HCT116 (cell line): ENCODE data around the gene MUC16. TPM values are rescaled to one million over a fixed set of nuclear protein-coding genes. Genes with fewer than 3 reads are reported as not detected.
A peak's percentile ranks its signal among the peaks of the same experiment; 100 is the strongest.

Experiments
- ATAC-seq: fragments of 200-7000 bp; cut with Tn5 transposase; 2 replicates; pipeline ENCODE4 v1.9.1; 2020; ENCODE audit warnings: mild to moderate bottlenecking, moderate library complexity
- BruUV-seq: library from RNA; stranded (reverse); fragments of 400-500 nt; replicated peaks from 2 replicates; lab custom pipeline; 2021; lab: Mats Ljungman, UMichigan
- CTCF ChIA-PET: fragments of 300-600 bp; sonication (Branson Sonifier 250); formaldehyde crosslinking; loops from one replicate; lab custom pipeline; 2021; ENCODE audit warnings: antibody characterized with exemption; lab: Charles Lee
- POLR2A ChIA-PET: fragments of 300-600, 350-600 bp; sonication (Branson Sonifier 250); formaldehyde crosslinking; loops from one replicate; lab custom pipeline; 2021; ENCODE audit warnings: antibody characterized with exemption; lab: Charles Lee
- RAD21 ChIA-PET, 2 experiments: fragments of 300-600 bp; sonication (Branson Sonifier 250); formaldehyde crosslinking; loops; one replicate each; lab custom pipeline; 2023; ENCODE audit warnings: low total read pairs in 2 of 2; ENCODE audit not compliant: uncharacterized antibody in 2 of 2, unreplicated experiment in 2 of 2, low non-redundant PET in 1 of 2; lab: Charles Lee
- DNase-seq: peaks from one replicate; pipeline ENCODE4 v3.0.0-alpha.2; 2010; ENCODE audit warnings: low read depth, low spot score
- H2AFZ ChIP-seq: fragments of 200-600 bp; shearing (Covaris generic), sonication (generic); 2 replicates; pipeline ENCODE4 v1.6.1; 2017; ENCODE audit warnings: low read depth, mixed run types, mixed read lengths, antibody characterized with exemption, low read length; ENCODE audit not compliant: poor library complexity, severe bottlenecking
- H3K27ac ChIP-seq: 2 replicates; pipeline ENCODE4 v1.5.1; 2012; ENCODE audit warnings: low read depth, low read length
- H3K27me3 ChIP-seq: fragments of 200-600 bp; sonication (generic); 2 replicates; pipeline ENCODE4 v1.6.1; 2016; ENCODE audit warnings: mixed run types, low read length, mixed read lengths; ENCODE audit not compliant: insufficient read depth
- H3K36me3 ChIP-seq, 2 experiments: fragments of 200-500 bp in 1 of 2; fragments of 200-600 bp in 1 of 2; sonication (Bioruptor generic) in 1 of 2; sonication (generic) in 1 of 2; 2 replicates each; pipeline versions ENCODE4 v1.5.1 to v1.6.1; 2014 to 2016; ENCODE audit warnings: low read length in 2 of 2, inconsistent platforms in 1 of 2, mixed read lengths in 1 of 2, mixed run types in 1 of 2; ENCODE audit not compliant: insufficient read depth in 2 of 2, control insufficient read depth in 1 of 2
- H3K4me1 ChIP-seq, 2 experiments: fragments of 200-600 bp in 1 of 2; sonication (generic) in 1 of 2; 2 replicates each; pipeline versions ENCODE4 v1.5.1 to v1.6.1; 2012 to 2017; ENCODE audit warnings: low read length in 2 of 2, inconsistent platforms in 1 of 2, mild to moderate bottlenecking in 1 of 2, mixed read lengths in 1 of 2, mixed run types in 1 of 2, moderate library complexity in 1 of 2; ENCODE audit not compliant: insufficient read depth in 2 of 2, control insufficient read depth in 1 of 2
- H3K4me2 ChIP-seq: fragments of 200-600 bp; sonication (generic); 2 replicates; pipeline ENCODE4 v1.6.1; 2017; ENCODE audit warnings: mixed run types, low read length, mixed read lengths
- H3K4me3 ChIP-seq, 2 experiments: fragments of 200-600 bp in 1 of 2; sonication (generic) in 1 of 2; replicated peaks in 1 of 2; 2 replicates each; pipeline ENCODE4 v1.5.1; 2011 to 2016; ENCODE audit warnings: low read length in 2 of 2, control low read depth in 1 of 2, low read depth in 1 of 2, mild to moderate bottlenecking in 1 of 2, mixed read lengths in 1 of 2, mixed run types in 1 of 2
- H3K79me2 ChIP-seq: fragments of 200-600 bp; sonication (generic); 2 replicates; pipeline ENCODE4 v1.6.1; 2017; ENCODE audit warnings: mild to moderate bottlenecking, mixed run types, low read length, moderate library complexity, mixed read lengths; ENCODE audit not compliant: insufficient read depth
- H3K9ac ChIP-seq: fragments of 200-600 bp; sonication (generic); 2 replicates; pipeline ENCODE4 v1.6.1; 2016; ENCODE audit warnings: low read length, mixed read lengths
- H3K9me2 ChIP-seq: fragments of 200-600 bp; sonication (generic), shearing (Covaris generic); 2 replicates; pipeline ENCODE4 v1.6.1; 2017; ENCODE audit warnings: mixed run types, mild to moderate bottlenecking, moderate library complexity; ENCODE audit not compliant: insufficient read depth
- H3K9me3 ChIP-seq, 2 experiments: fragments of 200-500 bp in 1 of 2; fragments of 200-600 bp in 1 of 2; sonication (Bioruptor generic) in 1 of 2; sonication (generic) in 1 of 2; 2 replicates each; pipeline ENCODE4 v1.6.1; 2014 to 2017; ENCODE audit warnings: low read length in 2 of 2, mixed read lengths in 2 of 2, inconsistent platforms in 1 of 2, low read depth in 1 of 2, mild to moderate bottlenecking in 1 of 2, mixed run types in 1 of 2, moderate library complexity in 1 of 2; ENCODE audit not compliant: control insufficient read depth in 1 of 2, insufficient read depth in 1 of 2
- H4K20me1 ChIP-seq: fragments of 200-600 bp; sonication (generic), shearing (Covaris generic); 2 replicates; pipeline ENCODE4 v1.6.1; 2017; ENCODE audit warnings: mixed run types, mild to moderate bottlenecking, moderate library complexity; ENCODE audit not compliant: insufficient read depth
- CBX3 ChIP-seq: IDR thresholded peaks from 2 replicates; pipeline ENCODE4 v1.6.1; 2012; ENCODE audit warnings: low read depth
- CEBPB ChIP-seq: IDR thresholded peaks from 2 replicates; pipeline ENCODE4 v1.6.1; 2012; ENCODE audit warnings: low read depth
- ELF1 ChIP-seq: IDR thresholded peaks from 2 replicates; pipeline ENCODE4 v1.6.1; 2012; ENCODE audit warnings: low read depth, borderline replicate concordance
- EZH2phosphoT487 ChIP-seq: fragments of 200-600 bp; IDR thresholded peaks from 2 replicates; pipeline ENCODE4 v1.6.1; 2018; ENCODE audit warnings: antibody characterized with exemption, borderline replicate concordance
- JUND ChIP-seq: IDR thresholded peaks from 2 replicates; pipeline ENCODE4 v1.6.1; 2012
- POLR2A ChIP-seq: IDR thresholded peaks from 2 replicates; pipeline ENCODE4 v1.7.0; 2011; ENCODE audit warnings: borderline replicate concordance; ENCODE audit not compliant: insufficient read depth, insufficient read length; ENCODE audit errors: extremely low read depth
- SIN3A ChIP-seq: IDR thresholded peaks from 2 replicates; pipeline ENCODE4 v1.6.1; 2012; ENCODE audit warnings: low read depth
- SRF ChIP-seq: IDR thresholded peaks from 2 replicates; pipeline ENCODE4 v1.6.1; 2012; ENCODE audit warnings: low read depth
- TCF7L2 ChIP-seq: IDR thresholded peaks from 2 replicates; pipeline ENCODE4 v1.7.0; 2011; ENCODE audit warnings: borderline replicate concordance, inconsistent platforms; ENCODE audit not compliant: insufficient read depth, insufficient read length; ENCODE audit errors: extremely low read depth
- YY1 ChIP-seq: IDR thresholded peaks from 2 replicates; pipeline ENCODE4 v1.6.1; 2011; ENCODE audit warnings: low read length, low read depth, moderate library complexity, mild to moderate bottlenecking; ENCODE audit not compliant: insufficient replicate concordance; ENCODE audit errors: extremely low read depth
- ZFX ChIP-seq: fragments of 450-650 bp; IDR thresholded peaks from 2 replicates; pipeline ENCODE4 v1.6.1; 2017
- intact Hi-C: fragments of 100-400 bp; cut with micrococcal nuclease; formaldehyde crosslinking; loops from 2 replicates; pipeline ENCODE4 v1.10.0; 2022
- total RNA-seq: library from RNA; stranded (reverse); gene quantifications from one replicate; pipeline ENCODE4 v1.2.1, GENCODE V29; 2021; ENCODE audit not compliant: unreplicated experiment
- TF ChIP-seq, protein P1 (sequence below): IDR thresholded peaks from 2 replicates; pipeline ENCODE4 v1.6.1; 2012
- TF ChIP-seq, protein P2 (sequence below), 3 experiments: fragments of 200-600 bp in 1 of 3; sonication (generic) in 1 of 3; IDR thresholded peaks in 2 of 3; conservative IDR thresholded peaks in 1 of 3; 2 replicates each; pipeline ENCODE4 v1.5.1; 2012 to 2017; ENCODE audit warnings: low read depth in 2 of 3, low read length in 2 of 3, antibody characterized with exemption in 1 of 3, borderline replicate concordance in 1 of 3, control low read depth in 1 of 3, mild to moderate bottlenecking in 1 of 3, mixed read lengths in 1 of 3, mixed run types in 1 of 3, moderate library complexity in 1 of 3; ENCODE audit not compliant: insufficient read depth in 1 of 3
- TF ChIP-seq, protein P3 (sequence below): IDR thresholded peaks from 2 replicates; pipeline ENCODE4 v1.6.1; 2012; ENCODE audit warnings: low read depth

Gene MUC16
- total RNA-seq, 1 experiment from 2014 or later, result 0.12 TPM

DNA sequence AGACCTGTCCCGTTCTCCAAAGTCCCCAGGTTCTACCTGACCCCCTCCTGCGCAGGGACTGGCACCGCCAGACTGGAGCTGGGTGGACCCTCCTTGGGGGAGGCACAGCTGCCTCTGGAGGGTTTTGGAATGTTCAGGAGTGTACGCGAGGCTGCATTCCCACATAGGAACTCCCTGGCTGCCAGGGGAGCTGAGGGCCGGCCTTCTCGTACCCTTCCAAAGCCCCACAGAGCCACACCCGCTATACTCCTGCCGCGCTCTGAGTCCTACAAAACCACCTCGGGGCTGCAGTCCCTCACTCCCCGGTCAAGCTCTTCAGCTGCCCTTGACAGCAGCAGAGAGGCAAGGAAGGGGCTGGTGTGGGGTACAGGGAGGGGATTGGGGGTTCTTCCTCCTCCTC, 484 bp upstream of the MUC16 start:
- Histone ChIP-seq H3K36me3 (no peaks in the 10 kb centered on the region), H3K4me3 (no peak overlapping the region), H3K27ac (no peak overlapping the region), H3K79me2 (no peaks in the 10 kb centered on the region), H3K9me2 (no peaks in the 10 kb centered on the region), H3K9ac (no peak overlapping the region), H3K9me3 (no peaks in the 10 kb centered on the region), H3K4me1 (peaks cover 0 to 8% of the 10 kb centered on the region in 2 experiments; a peak in 1 of 4 replicates), H2AFZ (no peak overlapping the region), H3K4me2 (no peak overlapping the region), H4K20me1 (no peaks in the 10 kb centered on the region), H3K27me3 (no peaks in the 10 kb centered on the region)
- RAD21 ChIA-PET, result no interaction called here
- TF ChIP-seq SRF, result no peak
- TF ChIP-seq YY1, result no peak
- no peak for TF ChIP-seq CEBPB
- TF ChIP-seq, protein P1, sequence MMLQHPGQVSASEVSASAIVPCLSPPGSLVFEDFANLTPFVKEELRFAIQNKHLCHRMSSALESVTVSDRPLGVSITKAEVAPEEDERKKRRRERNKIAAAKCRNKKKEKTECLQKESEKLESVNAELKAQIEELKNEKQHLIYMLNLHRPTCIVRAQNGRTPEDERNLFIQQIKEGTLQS, result no peak
- no peak for TF ChIP-seq ELF1
- no peak for TF ChIP-seq POLR2A
- no peak for TF ChIP-seq SIN3A
- TF ChIP-seq JUND, result no peak
- TF ChIP-seq ZFX, result no peak
- CTCF ChIA-PET, result no interaction called here
- no peak for DNase-seq
- ATAC-seq, result 0 out of 2 replicates have a peak, but pooled peaks have one; percentile 21
- BruUV-seq, result no TSS peak
- POLR2A ChIA-PET, result no interaction called here
- intact Hi-C loops, result loop anchor here (10.0 kb wide), 1 partner anchor 176 kb away; the partner anchor contains the start of genes MBD3L1 and ZNF558

DNA sequence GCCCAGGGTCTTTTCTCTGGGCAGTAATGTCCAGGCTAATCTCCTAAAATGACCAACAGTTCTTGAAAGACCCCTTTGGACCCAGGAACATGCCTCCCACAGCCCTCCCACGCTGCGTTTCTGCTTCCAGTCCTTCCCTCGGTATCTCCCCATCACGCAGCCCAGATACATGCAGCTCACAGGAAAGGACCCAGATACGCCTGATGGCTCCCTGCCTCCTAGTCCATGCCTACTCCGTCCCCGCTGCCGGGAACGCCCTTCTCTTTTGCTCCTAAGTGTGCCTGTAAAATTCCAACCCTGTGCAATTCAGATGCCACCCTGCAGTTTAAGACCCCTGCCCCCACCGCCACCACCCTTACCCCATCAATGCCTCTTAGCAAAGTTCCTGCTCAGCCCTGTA, 778 bp downstream of the MUC16 start:
- Histone ChIP-seq H3K4me2 (no peak overlapping the region), H3K36me3 (no peaks in the 10 kb centered on the region), H3K27me3 (no peaks in the 10 kb centered on the region), H3K9me2 (no peaks in the 10 kb centered on the region), H3K9ac (no peak overlapping the region), H3K4me1 (peaks cover 0 to 8% of the 10 kb centered on the region in 2 experiments; a peak in 1 of 4 replicates), H3K9me3 (no peaks in the 10 kb centered on the region), H3K4me3 (no peak overlapping the region), H3K79me2 (no peaks in the 10 kb centered on the region), H4K20me1 (no peaks in the 10 kb centered on the region), H2AFZ (no peak overlapping the region), H3K27ac (no peak overlapping the region)
- ATAC-seq (no peak), DNase-seq (no peak)
- POLR2A ChIA-PET, result no interaction called here
- TF ChIP-seq TCF7L2 (no peak), SIN3A (no peak), YY1 (no peak), CBX3 (no peak), EZH2phosphoT487 (no peak)
- TF ChIP-seq, protein P2, sequence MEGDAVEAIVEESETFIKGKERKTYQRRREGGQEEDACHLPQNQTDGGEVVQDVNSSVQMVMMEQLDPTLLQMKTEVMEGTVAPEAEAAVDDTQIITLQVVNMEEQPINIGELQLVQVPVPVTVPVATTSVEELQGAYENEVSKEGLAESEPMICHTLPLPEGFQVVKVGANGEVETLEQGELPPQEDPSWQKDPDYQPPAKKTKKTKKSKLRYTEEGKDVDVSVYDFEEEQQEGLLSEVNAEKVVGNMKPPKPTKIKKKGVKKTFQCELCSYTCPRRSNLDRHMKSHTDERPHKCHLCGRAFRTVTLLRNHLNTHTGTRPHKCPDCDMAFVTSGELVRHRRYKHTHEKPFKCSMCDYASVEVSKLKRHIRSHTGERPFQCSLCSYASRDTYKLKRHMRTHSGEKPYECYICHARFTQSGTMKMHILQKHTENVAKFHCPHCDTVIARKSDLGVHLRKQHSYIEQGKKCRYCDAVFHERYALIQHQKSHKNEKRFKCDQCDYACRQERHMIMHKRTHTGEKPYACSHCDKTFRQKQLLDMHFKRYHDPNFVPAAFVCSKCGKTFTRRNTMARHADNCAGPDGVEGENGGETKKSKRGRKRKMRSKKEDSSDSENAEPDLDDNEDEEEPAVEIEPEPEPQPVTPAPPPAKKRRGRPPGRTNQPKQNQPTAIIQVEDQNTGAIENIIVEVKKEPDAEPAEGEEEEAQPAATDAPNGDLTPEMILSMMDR (IDR thresholded peaks at IDR 0.05 in 2 of 3, conservative IDR thresholded peaks at IDR 0.05 in 1 of 3; ENCODE audit: borderline replicate concordance in 1 of 3, insufficient read depth in 1 of 3, low read depth in 2 of 3, low read length in 2 of 3), result no peak
- TF ChIP-seq, protein P1, result no peak
- TF ChIP-seq, protein P3, sequence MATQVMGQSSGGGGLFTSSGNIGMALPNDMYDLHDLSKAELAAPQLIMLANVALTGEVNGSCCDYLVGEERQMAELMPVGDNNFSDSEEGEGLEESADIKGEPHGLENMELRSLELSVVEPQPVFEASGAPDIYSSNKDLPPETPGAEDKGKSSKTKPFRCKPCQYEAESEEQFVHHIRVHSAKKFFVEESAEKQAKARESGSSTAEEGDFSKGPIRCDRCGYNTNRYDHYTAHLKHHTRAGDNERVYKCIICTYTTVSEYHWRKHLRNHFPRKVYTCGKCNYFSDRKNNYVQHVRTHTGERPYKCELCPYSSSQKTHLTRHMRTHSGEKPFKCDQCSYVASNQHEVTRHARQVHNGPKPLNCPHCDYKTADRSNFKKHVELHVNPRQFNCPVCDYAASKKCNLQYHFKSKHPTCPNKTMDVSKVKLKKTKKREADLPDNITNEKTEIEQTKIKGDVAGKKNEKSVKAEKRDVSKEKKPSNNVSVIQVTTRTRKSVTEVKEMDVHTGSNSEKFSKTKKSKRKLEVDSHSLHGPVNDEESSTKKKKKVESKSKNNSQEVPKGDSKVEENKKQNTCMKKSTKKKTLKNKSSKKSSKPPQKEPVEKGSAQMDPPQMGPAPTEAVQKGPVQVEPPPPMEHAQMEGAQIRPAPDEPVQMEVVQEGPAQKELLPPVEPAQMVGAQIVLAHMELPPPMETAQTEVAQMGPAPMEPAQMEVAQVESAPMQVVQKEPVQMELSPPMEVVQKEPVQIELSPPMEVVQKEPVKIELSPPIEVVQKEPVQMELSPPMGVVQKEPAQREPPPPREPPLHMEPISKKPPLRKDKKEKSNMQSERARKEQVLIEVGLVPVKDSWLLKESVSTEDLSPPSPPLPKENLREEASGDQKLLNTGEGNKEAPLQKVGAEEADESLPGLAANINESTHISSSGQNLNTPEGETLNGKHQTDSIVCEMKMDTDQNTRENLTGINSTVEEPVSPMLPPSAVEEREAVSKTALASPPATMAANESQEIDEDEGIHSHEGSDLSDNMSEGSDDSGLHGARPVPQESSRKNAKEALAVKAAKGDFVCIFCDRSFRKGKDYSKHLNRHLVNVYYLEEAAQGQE, result no peak
- intact Hi-C loops, result no loop called here
- BruUV-seq, result no TSS peak
- CTCF ChIA-PET, result interaction anchor here (1.0 kb wide), 1 partner anchor 21 kb away, joined by 3 read pairs; no protein-coding TSS in a partner anchor
- RAD21 ChIA-PET, result no interaction called here
